ENCODE results near the gene POU5F1. TPM values are rescaled to one million over a fixed set of nuclear protein-coding genes. Genes with fewer than 3 reads are reported as not detected.
"Not testable (repeated sequence)": the region's sequence is repeated elsewhere in the genome, so short reads cannot be mapped to it uniquely, and the experiment has no call there.

The POU5F1 gene
- total and polyA plus RNA-seq, 9 of the 15 experiments (the other 6 are each of a cell fraction or from before 2014, with no cell fraction given), result 0.06 to 2.0 (median 0.10) TPM; not detected in 6

GRCh38 chr6:31197559-31198305, 27.2 kb upstream of the POU5F1 start (continued):
- TF ChIP-seq CTBP1 (IDR thresholded peaks at IDR 0.05; ENCODE audit: borderline replicate concordance) (peak; percentile 29), YBX1 (IDR thresholded peaks at IDR 0.05) (no peak), SMARCC2 (IDR thresholded peaks at IDR 0.05; ENCODE audit: low read depth) (0 out of 2 replicates have a peak, but pooled peaks have one; percentile 1)
- TF ChIP-seq, protein P1, sequence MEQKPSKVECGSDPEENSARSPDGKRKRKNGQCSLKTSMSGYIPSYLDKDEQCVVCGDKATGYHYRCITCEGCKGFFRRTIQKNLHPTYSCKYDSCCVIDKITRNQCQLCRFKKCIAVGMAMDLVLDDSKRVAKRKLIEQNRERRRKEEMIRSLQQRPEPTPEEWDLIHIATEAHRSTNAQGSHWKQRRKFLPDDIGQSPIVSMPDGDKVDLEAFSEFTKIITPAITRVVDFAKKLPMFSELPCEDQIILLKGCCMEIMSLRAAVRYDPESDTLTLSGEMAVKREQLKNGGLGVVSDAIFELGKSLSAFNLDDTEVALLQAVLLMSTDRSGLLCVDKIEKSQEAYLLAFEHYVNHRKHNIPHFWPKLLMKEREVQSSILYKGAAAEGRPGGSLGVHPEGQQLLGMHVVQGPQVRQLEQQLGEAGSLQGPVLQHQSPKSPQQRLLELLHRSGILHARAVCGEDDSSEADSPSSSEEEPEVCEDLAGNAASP (IDR thresholded peaks at IDR 0.05), result no peak

GRCh38 chr6:31196251-31197022, 26.0 kb upstream of the POU5F1 start:
- H3K27me3 ChIP-seq (ENCODE audit: control insufficient read depth in 2 of 2, insufficient read depth in 2 of 2, low read length in 2 of 2); ATAC-seq; H3K36me3 ChIP-seq (ENCODE audit: control insufficient read depth, insufficient read depth, low read length); H3K9me1 ChIP-seq (ENCODE audit: control insufficient read depth, insufficient read depth, low read length); BruUV-seq (replicated peaks); H3K9me3 ChIP-seq (replicated peaks; ENCODE audit: control insufficient read depth, insufficient read depth, low read depth, low read length); FAIRE-seq; H4K20me1 ChIP-seq (replicated peaks; ENCODE audit: control insufficient read depth, insufficient read depth, low read length); DNase-seq (ENCODE audit: extremely low read depth in 1 of 4, low spot score in 3 of 4); TF ChIP-seq ID3 (CRISPR knock-in tag; IDR thresholded peaks at IDR 0.05): not testable (repeated sequence)
- in situ Hi-C loops (cut with MboI) (loop anchor here (5.0 kb wide), 1 partner anchor 171 kb away; no protein-coding TSS in a partner anchor), intact Hi-C loops (cut with micrococcal nuclease) (loop anchor here (1.0 to 10.0 kb wide), 3 partner anchors 171 to 388 kb away; partner anchors contain the start of genes LST1 and LTB)
- TF ChIP-seq POLR2A (conservative IDR thresholded peaks at IDR 0.05) (peak; percentile 13; the same call in 1 of the 2 replicates), HLTF (IDR thresholded peaks at IDR 0.05) (0 out of 2 replicates have a peak, but pooled peaks have one; percentile 83), HDGF (IDR thresholded peaks at IDR 0.05) (peak; percentile 95), RFX7 (CRISPR knock-in tag; IDR thresholded peaks at IDR 0.05) (0 out of 2 replicates have a peak, but pooled peaks have one; percentile 23), ZNF121 (CRISPR knock-in tag; conservative IDR thresholded peaks at IDR 0.05) (peak; percentile 92), NFYB (IDR thresholded peaks at IDR 0.05; ENCODE audit: extremely low read depth, insufficient read length) (peak; percentile 47), THRAP3 (IDR thresholded peaks at IDR 0.05; ENCODE audit: borderline replicate concordance) (0 out of 2 replicates have a peak, but pooled peaks have one; percentile 41), ID3 (tag; IDR thresholded peaks at IDR 0.05) (peak; percentile 27; the same call in 1 of the 2 replicates), ZSCAN29 (IDR thresholded peaks at IDR 0.05) (peak; percentile 29; the same call in 1 of the 2 replicates)
- TF ChIP-seq, protein P2, sequence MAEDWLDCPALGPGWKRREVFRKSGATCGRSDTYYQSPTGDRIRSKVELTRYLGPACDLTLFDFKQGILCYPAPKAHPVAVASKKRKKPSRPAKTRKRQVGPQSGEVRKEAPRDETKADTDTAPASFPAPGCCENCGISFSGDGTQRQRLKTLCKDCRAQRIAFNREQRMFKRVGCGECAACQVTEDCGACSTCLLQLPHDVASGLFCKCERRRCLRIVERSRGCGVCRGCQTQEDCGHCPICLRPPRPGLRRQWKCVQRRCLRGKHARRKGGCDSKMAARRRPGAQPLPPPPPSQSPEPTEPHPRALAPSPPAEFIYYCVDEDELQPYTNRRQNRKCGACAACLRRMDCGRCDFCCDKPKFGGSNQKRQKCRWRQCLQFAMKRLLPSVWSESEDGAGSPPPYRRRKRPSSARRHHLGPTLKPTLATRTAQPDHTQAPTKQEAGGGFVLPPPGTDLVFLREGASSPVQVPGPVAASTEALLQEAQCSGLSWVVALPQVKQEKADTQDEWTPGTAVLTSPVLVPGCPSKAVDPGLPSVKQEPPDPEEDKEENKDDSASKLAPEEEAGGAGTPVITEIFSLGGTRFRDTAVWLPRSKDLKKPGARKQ (CRISPR knock-in tag; IDR thresholded peaks at IDR 0.05), result peak; percentile 69; the same call in 1 of the 2 replicates
- 60% methylated on average over 21 of the region's 25 CpGs for whole genome bisulfite sequencing (ENCODE audit: insufficient coverage, low coverage, missing lambda C conversion rate)
- ChIA-PET POLR2A (interaction anchor here (0.6 to 2.7 kb wide), 14 partner anchors 10 to 417 kb away, joined by 3 to 17 read pairs (median 4); partner anchors contain the start of gene MICA), CTCF (ENCODE audit: low intra/inter-chr PET ratio) (interaction anchor here (0.6 to 2.7 kb wide), 4 partner anchors 89 to 245 kb away, joined by 4 to 29 read pairs (median 8); no protein-coding TSS in a partner anchor)
- Histone ChIP-seq H3K9ac (ENCODE audit: insufficient read depth in 1 of 2, low read depth in 2 of 2, low read length in 2 of 2) (peak overlapping the region in 1 of 2 experiments; percentile 47; a peak in 1 of 4 replicates), H3K79me2 (ENCODE audit: control insufficient read depth, insufficient read depth, low read length) (peaks cover 31% of the 10 kb centered on the region), H3K4me1 (replicated peaks in 1 of 2; ENCODE audit: control insufficient read depth in 2 of 2, insufficient read depth in 2 of 2, low read length in 2 of 2) (peaks cover 5 to 10% of the 10 kb centered on the region in 2 experiments), H3K4me2 (ENCODE audit: insufficient read depth, low read length) (peak overlapping the region; percentile 86), H3K4me3 (peak overlapping the region; percentile 58), H2AFZ (ENCODE audit: low read depth, low read length) (peak overlapping the region; percentile 96), H3K27ac (ENCODE audit: extremely low read depth, low read depth, low read length) (peak overlapping the region; percentile 98)
